Suppressor macrophage treated with lipopolysaccharide for 4 hours (primary cell): ENCODE results near the gene KLF1.
"Not testable (repeated sequence)": the region's sequence is repeated elsewhere in the genome, so short reads cannot be mapped to it uniquely, and the experiment has no call there.

Source experiments
- DNase-seq: peaks from one replicate; pipeline ENCODE4 v3.0.0-alpha.2; 2020

The KLF1 gene

GRCh38 chr19:12890787-12891552 is 4.0 kb upstream of the KLF1 start, which contains the start of gene GCDH:
Gene GCDH, plus strand, starts transcription at chr19:12891160. Its CDS starts 145 bp downstream, at chr19:12891305.
- DNase-seq: peak; percentile 99

GRCh38 chr19:12890299-12890786 is 3.3 kb upstream of the KLF1 start:
- not testable (repeated sequence) for DNase-seq

GRCh38 chr19:12888006-12888603 is 1.1 kb upstream of the KLF1 start:
- DNase-seq: no peak

DNA sequence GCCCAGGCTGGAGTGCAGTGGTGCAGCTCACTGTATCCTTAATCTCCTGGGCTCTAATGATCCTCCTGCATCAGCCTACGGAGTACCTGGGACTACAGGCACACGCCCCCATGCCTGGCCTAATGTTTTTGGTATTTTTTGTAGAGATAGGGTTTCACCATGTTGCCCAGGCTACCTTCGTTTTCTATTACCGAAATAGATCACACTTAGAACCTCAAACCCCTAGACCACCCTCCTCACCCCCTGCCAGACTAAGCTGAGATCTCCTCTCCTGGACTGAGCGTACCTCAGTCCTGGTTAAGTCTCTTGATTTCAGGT is 391 bp downstream of the KLF1 start:
- no peak for DNase-seq

- no peak for DNase-seq
These were observed 1.0 kb downstream of the KLF1 start for GRCh38 chr19:12885749-12886650.

DNA sequence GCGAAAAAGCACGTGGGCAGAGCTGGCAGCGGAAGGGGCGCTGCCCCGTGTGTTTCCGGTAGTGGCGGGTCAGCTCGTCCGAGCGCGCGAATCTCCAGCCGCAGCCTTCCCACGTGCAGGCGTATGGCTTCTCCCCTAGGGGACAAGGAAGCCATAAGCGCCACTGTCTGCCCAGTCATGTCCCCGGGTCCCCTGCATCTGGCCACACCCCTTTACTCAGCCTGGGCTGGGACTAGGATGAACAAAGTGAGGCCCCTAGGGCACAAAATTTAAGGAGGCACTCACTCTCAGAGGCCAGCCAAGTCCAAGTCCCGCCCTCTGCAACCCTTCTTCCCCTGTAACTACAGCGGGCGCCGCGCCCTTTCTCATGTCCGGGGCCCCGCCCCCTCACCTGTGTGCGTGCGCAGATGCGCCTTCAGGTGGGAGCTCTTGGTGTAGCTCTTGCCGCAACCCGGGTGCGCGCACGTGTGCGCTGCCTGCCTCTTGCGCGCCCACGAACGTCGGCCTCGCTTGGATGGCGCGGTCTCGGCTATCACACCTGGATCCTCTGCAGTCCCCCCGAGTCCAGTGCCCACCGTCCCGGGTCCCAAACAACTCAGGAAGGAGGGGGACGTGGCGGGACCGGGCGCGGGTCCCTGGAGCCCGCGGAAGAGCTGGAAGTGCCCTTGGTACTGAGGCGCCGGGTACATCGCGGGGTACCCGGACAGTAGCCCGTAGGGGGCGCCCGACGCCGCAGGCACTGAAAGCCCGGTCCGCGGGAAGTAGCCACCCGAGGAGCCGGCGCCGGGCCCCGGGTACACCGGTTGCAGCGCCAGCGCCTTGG is 1.9 kb downstream of the KLF1 start:
- peak; percentile 83 for DNase-seq

DNA sequence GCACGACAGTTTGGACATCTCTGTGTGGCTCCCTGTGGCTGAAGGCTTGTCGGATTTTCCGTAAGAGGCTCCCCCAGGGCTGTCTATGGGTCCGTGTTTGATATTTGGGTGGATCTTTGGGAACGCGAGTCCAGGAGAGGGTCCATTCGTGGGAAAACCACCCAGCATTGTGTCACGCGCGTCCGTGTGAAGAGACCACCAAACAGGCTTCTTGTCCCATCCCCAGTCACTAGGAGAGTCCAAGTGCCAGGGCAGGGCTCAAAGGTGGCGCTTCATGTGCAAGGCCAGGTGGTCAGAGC is 2.4 kb downstream of the KLF1 start:
- DNase-seq: no peak

GRCh38 chr19:12884202-12884601 is 2.8 kb downstream of the KLF1 start:
- no peak for DNase-seq

- DNase-seq: no peak
These were observed 4.4 kb downstream of the KLF1 start for GRCh38 chr19:12882589-12882988.

GRCh38 chr19:12881172-12881808 is 5.7 kb downstream of the KLF1 start, which contains the start of gene DNASE2:
Gene DNASE2, minus strand, starts transcription at chr19:12881449. Its CDS starts 74 bp downstream, at chr19:12881375.
- DNase-seq: peak; percentile 95

DNA sequence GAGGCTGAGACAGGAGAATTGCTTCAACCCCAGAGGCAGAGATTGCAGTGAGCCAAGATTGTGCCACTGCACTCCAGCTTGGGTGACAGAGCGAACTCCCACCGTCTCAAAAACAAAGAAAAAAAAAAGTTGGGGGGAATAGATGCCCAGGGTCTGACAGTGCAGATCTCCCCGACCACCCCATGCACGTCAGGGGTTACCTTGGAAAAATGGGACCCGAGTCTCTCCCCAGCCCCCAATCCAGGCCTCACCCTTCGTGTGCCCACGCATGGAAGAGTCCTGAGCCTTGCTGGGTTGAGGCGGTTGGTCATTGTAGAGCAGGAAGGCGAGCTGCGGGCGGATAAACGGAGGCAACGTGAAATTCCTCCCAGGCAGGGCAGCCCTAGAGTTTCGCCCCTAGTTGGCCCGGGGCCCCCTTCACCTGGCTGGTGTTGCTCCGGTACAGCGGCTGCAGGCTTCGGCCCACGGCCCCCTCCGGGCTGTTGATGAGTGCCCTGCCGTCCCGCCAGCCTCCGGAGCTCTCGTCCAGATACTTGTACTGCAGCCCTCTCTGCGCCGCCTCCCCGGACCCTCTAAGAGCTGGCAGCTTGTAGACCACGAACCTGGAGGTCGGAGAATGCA is 6.3 kb downstream of the KLF1 start:
- DNase-seq: no peak

DNA sequence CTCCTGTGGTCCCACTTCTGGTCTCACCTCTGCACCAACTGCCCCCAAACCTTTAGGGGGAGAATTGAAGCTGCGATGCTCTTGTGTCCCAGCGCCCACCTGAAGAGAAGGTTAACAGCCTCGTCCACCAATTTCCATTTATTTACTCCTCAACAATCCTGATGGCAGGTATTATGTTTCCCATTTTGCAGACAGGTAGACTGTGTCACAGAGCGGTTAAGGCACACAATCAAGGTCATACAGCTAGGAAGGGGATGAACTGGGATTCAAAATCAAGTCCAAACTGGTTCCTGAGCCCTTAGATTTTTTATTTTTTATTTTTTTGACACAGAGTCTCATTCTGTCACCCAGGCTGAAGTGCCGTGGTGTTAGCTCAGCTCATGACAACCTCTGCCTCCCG is 11.9 kb downstream of the KLF1 start:
- DNase-seq: no peak

- DNase-seq: no peak
These were observed 12.9 kb downstream of the KLF1 start for GRCh38 chr19:12873891-12874745.

DNA sequence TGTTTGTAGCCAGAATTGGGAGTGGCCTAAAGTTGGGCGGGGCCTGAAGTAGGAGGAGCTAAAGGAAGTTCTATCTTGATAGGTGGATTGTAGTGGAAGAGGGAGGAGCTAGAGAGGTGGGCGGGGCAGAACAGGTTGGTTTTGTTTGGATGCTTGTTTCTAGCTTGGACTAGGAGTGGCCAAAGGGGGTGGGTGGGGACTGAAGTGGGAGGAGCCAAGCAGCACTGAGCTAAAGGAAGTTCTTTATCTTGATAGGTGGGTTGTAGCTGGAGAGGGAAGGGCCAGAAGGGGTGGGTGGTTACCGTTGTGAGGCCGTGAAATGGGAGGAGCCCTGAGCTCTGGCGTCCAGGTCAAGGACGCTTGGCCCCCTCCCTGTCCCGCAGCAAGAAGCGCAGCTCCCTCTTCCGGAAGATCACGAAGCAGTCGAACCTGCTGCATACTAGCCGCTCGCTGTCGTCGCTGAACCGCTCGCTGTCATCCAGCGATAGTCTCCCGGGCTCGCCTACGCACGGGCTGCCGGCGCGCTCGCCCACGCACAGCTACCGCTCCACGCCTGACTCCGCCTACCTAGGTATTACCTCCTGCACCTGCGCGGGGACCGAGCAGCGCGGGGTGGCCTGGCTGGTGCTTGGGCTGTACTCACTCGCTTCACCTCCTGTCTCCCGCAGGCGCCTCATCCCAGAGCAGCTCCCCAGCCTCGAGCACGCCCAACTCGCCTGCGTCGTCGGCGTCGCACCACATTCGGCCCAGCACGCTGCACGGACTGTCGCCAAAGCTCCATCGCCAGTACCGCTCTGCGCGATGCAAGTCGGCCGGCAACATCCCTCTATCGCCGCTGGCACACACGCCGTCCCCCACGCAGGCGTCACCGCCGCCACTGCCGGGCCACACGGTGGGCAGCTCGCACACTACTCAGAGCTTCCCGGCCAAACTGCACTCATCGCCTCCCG is 13.8 kb downstream of the KLF1 start:
- DNase-seq: peak; percentile 13

GRCh38 chr19:12872255-12872654 is 14.7 kb downstream of the KLF1 start:
- no peak for DNase-seq

GRCh38 chr19:12871681-12872080 is 15.3 kb downstream of the KLF1 start:
- no peak for DNase-seq

GRCh38 chr19:12868540-12869112 is 18.4 kb downstream of the KLF1 start:
- DNase-seq: no peak

DNA sequence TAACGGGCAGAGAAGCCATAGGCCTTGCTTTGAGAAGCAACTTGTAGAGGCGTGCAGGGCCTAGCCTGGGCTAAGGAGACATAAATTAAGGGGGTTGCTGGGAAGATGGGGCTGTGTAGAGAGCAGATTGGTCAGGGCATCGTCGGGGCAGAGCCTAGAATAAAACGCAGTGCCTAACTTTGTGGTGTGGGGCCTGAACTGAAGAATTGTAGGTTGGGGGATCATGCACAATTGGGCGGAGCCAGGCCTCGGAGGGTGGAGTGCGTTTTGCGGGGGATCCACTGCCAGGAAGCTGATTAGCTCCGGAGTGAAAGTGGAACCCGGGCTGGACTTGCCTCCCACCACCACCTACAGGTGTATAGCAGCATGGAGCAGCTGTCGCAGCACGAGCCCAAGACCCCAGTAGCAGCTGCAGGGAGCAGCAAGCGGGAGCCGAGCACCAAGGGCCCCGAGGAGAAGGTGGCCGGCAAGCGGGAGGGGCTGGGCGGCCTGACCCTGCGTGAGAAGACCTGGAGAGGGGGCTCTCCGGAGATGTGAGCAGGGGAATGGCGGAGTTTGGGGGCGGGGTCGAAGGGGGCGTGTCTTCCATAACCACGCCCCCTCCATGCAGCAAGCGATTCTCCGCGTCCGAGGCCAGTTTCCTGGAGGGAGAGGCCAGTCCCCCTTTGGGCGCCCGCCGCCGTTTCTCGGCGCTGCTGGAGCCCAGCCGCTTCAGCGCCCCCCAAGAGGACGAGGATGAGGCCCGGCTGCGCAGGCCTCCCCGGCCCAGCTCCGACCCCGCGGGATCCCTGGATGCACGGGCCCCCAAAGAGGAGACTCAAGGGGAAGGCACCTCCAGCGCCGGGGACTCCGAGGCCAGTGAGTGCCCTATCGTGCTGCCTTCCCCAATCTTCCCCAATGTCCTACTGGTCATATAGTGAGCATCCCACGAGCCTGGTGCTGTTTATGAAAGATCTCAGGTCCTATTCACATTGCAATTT is 19.6 kb downstream of the KLF1 start:
- peak; percentile 60 for DNase-seq
